ENCODE results near the gene PITPNM3. TPM values are rescaled to one million over a fixed set of nuclear protein-coding genes. Genes with fewer than 3 reads are reported as not detected.
A peak's percentile ranks its signal among the peaks of the same experiment; 100 is the strongest.

Gene PITPNM3
- total and polyA plus RNA-seq, 3 experiments from 2014 or later: 0.40 to 0.50 TPM; not detected in 1

- Histone ChIP-seq H3K27me3 (ENCODE audit: insufficient read depth, low read length, poor library complexity, severe bottlenecking) (no peaks in the 10 kb centered on the region), H3K4me1 (ENCODE audit: insufficient read depth, low read length) (no peaks in the 10 kb centered on the region), H3K36me3 (ENCODE audit: insufficient read depth, low read length) (no peaks in the 10 kb centered on the region), H3K9me3 (ENCODE audit: low read length) (no peaks in the 10 kb centered on the region), H3K27ac (ENCODE audit: low read depth, low read length) (no peak overlapping the region), H3K4me3 (ENCODE audit: low read length) (no peak overlapping the region)
- Mint-ChIP-seq H3K27ac (peak overlapping the region in 1 of 8 donors; percentile 4), H3K36me3 (no peaks in the 10 kb centered on the region), H3K4me1 (no peaks in the 10 kb centered on the region), H3K4me3 (no peak overlapping the region), H3K9me3 (no peaks in the 10 kb centered on the region), H3K27me3 (peaks cover 0 to 2% of the 10 kb centered on the region in 2 donors)
- ChIA-PET CTCF (no interaction called here), POLR2A (no interaction called here)
- DNase-seq: no peak
Observed at GRCh38 chr17:6525141-6525540, 31.2 kb downstream of the PITPNM3 start.

DNA sequence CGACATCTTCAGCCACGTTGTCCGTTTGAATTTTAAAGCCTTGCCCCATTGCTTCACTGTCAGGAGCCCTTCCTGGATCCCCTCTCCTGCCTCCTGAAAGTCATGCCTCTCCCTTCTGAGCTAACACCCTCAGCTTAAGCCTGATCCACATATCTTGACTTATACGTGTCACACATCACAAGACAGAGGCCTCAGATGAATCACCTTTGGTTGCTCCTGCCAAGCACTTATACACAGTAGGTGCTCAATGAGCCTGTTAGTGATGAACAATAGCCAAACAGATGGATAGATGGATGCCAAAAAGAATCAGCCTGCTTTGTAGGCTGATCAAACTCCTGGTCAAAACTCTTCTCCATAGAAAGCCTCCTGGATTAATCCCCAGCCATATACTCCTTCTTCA is 31.8 kb downstream of the PITPNM3 start:
- POLR2A ChIA-PET: no interaction called here
- Mint-ChIP-seq H3K36me3 (no peaks in the 10 kb centered on the region), H3K9me3 (no peaks in the 10 kb centered on the region), H3K27ac (no peak overlapping the region), H3K4me3 (no peak overlapping the region), H3K4me1 (no peaks in the 10 kb centered on the region), H3K27me3 (peaks cover 0 to 2% of the 10 kb centered on the region in 2 donors)
- no peak for DNase-seq
- Histone ChIP-seq H3K4me3 (ENCODE audit: low read length) (no peak overlapping the region), H3K4me1 (ENCODE audit: insufficient read depth, low read length) (no peaks in the 10 kb centered on the region), H3K27me3 (ENCODE audit: insufficient read depth, low read length, poor library complexity, severe bottlenecking) (no peaks in the 10 kb centered on the region), H3K9me3 (ENCODE audit: low read length) (no peaks in the 10 kb centered on the region), H3K27ac (ENCODE audit: low read depth, low read length) (no peak overlapping the region), H3K36me3 (ENCODE audit: insufficient read depth, low read length) (no peaks in the 10 kb centered on the region)
- CTCF ChIA-PET: no interaction called here

DNA sequence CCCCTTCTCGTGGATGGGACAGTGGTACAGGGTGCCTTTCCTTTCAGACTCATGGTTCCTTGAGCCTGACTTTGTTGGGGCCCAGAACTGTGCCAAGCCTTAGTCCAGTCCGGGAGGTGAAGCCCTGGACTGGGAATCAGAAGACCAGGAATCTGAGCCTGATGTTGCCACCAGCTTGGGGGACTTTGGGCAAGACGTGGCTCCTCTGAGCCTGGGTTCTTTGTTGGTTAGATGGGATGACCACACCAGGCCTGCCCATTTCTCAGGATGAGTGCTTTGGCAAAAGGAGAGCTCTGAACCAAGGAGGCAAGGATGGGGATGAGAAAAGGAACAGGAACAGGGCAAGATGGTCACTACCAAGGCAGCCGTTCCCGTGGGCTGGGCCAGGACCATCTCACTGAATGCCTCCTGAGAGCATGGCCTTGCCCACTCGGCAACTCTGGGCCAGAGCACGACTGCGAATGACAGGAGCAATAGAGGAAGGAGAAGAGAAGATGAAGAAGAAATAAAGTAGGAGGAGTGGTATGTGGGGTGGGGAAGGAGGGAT is 32.5 kb downstream of the PITPNM3 start:
- CTCF ChIA-PET: interaction anchor here (0.6 kb wide), 1 partner anchor 29 kb away, joined by 3 read pairs; no protein-coding TSS in a partner anchor
- Mint-ChIP-seq H3K36me3 (no peaks in the 10 kb centered on the region), H3K9me3 (no peaks in the 10 kb centered on the region), H3K4me1 (no peaks in the 10 kb centered on the region), H3K4me3 (no peak overlapping the region), H3K27me3 (peaks cover 0 to 2% of the 10 kb centered on the region in 2 donors), H3K27ac (no peak overlapping the region)
- no peaks in the 10 kb centered on the region for H3K4me1 ChIP-seq (ENCODE audit: insufficient read depth, low read length)
- H3K27me3 ChIP-seq (ENCODE audit: insufficient read depth, low read length, poor library complexity, severe bottlenecking): no peaks in the 10 kb centered on the region
- H3K27ac ChIP-seq (ENCODE audit: low read depth, low read length): no peak overlapping the region
- POLR2A ChIA-PET: no interaction called here
- no peak for DNase-seq
- H3K36me3 ChIP-seq (ENCODE audit: insufficient read depth, low read length): no peaks in the 10 kb centered on the region
- no peak overlapping the region for H3K4me3 ChIP-seq (ENCODE audit: low read length)
- H3K9me3 ChIP-seq (ENCODE audit: low read length): no peaks in the 10 kb centered on the region

DNA sequence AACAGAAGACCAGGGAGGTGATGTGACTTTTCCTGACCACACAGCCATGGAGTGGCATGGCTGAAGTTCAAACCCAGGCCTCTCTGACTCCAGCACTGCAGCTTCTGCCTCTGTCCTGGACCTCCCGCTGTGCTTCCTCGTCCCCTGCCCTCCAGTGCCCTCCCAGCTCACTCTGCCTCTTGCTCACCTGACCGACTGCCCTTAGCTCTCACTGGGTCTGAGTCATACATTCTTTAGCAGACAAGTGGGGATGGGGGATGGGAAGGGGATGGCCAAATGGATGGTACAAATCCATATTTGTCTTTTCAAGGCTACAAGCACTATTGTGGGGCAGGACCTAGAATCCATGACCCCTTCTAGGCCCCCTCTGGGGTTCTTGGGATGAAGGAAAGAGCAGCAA is 33.0 kb downstream of the PITPNM3 start:
- Mint-ChIP-seq H3K36me3 (no peaks in the 10 kb centered on the region), H3K27ac (no peak overlapping the region), H3K4me3 (no peak overlapping the region), H3K27me3 (peaks cover 0 to 2% of the 10 kb centered on the region in 2 donors), H3K4me1 (no peaks in the 10 kb centered on the region), H3K9me3 (no peaks in the 10 kb centered on the region)
- no peak overlapping the region for H3K27ac ChIP-seq (ENCODE audit: low read depth, low read length)
- H3K36me3 ChIP-seq (ENCODE audit: insufficient read depth, low read length): no peaks in the 10 kb centered on the region
- no peaks in the 10 kb centered on the region for H3K27me3 ChIP-seq (ENCODE audit: insufficient read depth, low read length, poor library complexity, severe bottlenecking)
- no peaks in the 10 kb centered on the region for H3K9me3 ChIP-seq (ENCODE audit: low read length)
- no peak for DNase-seq
- no peak overlapping the region for H3K4me3 ChIP-seq (ENCODE audit: low read length)
- no peaks in the 10 kb centered on the region for H3K4me1 ChIP-seq (ENCODE audit: insufficient read depth, low read length)
- ChIA-PET POLR2A (no interaction called here), CTCF (interaction anchor here (0.6 kb wide), 1 partner anchor 29 kb away, joined by 3 read pairs; no protein-coding TSS in a partner anchor)

GRCh38 chr17:6521586-6521985 is 34.8 kb downstream of the PITPNM3 start:
- Mint-ChIP-seq H3K4me3 (no peak overlapping the region), H3K27ac (no peak overlapping the region), H3K36me3 (no peaks in the 10 kb centered on the region), H3K27me3 (peaks cover 0 to 2% of the 10 kb centered on the region in 2 donors), H3K9me3 (no peaks in the 10 kb centered on the region), H3K4me1 (no peaks in the 10 kb centered on the region)
- Histone ChIP-seq H3K4me1 (ENCODE audit: insufficient read depth, low read length) (no peaks in the 10 kb centered on the region), H3K9me3 (ENCODE audit: low read length) (no peaks in the 10 kb centered on the region), H3K36me3 (ENCODE audit: insufficient read depth, low read length) (no peaks in the 10 kb centered on the region), H3K27ac (ENCODE audit: low read depth, low read length) (no peak overlapping the region), H3K27me3 (ENCODE audit: insufficient read depth, low read length, poor library complexity, severe bottlenecking) (no peaks in the 10 kb centered on the region), H3K4me3 (ENCODE audit: low read length) (no peak overlapping the region)
- CTCF ChIA-PET: no interaction called here
- POLR2A ChIA-PET: no interaction called here
- DNase-seq: no peak

DNA sequence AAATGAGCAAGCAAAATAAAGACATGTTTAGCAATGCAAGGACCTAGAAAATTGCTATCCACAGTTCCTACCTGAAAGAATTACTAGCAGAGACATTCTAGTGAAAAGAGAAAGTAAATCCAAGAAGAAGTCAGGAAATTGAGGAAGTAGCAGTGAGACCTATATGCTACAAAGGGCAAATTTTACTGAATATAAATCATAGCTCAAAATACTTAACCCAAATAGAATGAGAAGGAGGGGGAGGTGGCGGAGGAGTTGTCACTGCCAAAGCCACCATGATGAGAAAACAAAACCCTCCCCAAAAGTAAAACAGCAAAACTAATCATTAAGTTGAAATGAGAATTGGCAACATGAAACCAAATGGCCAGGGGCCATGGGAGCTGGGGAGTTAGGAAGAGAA is 39.3 kb downstream of the PITPNM3 start:
- no peak overlapping the region for H3K27ac ChIP-seq (ENCODE audit: low read depth, low read length)
- H3K9me3 ChIP-seq (ENCODE audit: low read length): no peaks in the 10 kb centered on the region
- CTCF ChIA-PET: no interaction called here
- Mint-ChIP-seq H3K27ac (no peak overlapping the region), H3K4me1 (no peaks in the 10 kb centered on the region), H3K36me3 (peaks cover 0 to 3% (median 0%) of the 10 kb centered on the region in 3 donors), H3K9me3 (peaks cover 0 to 4% (median 0%) of the 10 kb centered on the region in 5 donors), H3K4me3 (no peak overlapping the region), H3K27me3 (peaks cover 3 to 23% of the 10 kb centered on the region in 2 donors)
- DNase-seq: no peak
- no peaks in the 10 kb centered on the region for H3K27me3 ChIP-seq (ENCODE audit: insufficient read depth, low read length, poor library complexity, severe bottlenecking)
- POLR2A ChIA-PET: no interaction called here
- H3K36me3 ChIP-seq (ENCODE audit: insufficient read depth, low read length): no peaks in the 10 kb centered on the region
- no peak overlapping the region for H3K4me3 ChIP-seq (ENCODE audit: low read length)
- H3K4me1 ChIP-seq (ENCODE audit: insufficient read depth, low read length): no peaks in the 10 kb centered on the region

GRCh38 chr17:6514371-6514770 is 42.0 kb downstream of the PITPNM3 start:
- Histone ChIP-seq H3K4me1 (ENCODE audit: insufficient read depth, low read length) (no peaks in the 10 kb centered on the region), H3K27ac (ENCODE audit: low read depth, low read length) (no peak overlapping the region), H3K4me3 (ENCODE audit: low read length) (no peak overlapping the region), H3K36me3 (ENCODE audit: insufficient read depth, low read length) (no peaks in the 10 kb centered on the region), H3K9me3 (ENCODE audit: low read length) (no peaks in the 10 kb centered on the region), H3K27me3 (ENCODE audit: insufficient read depth, low read length, poor library complexity, severe bottlenecking) (peaks cover 4% of the 10 kb centered on the region)
- no peaks in the 10 kb centered on the region for H3K4me1 Mint-ChIP-seq
- ChIA-PET POLR2A (no interaction called here), CTCF (no interaction called here)
- no peak for DNase-seq
- no peak overlapping the region for H3K4me3 Mint-ChIP-seq
- H3K9me3 Mint-ChIP-seq: peaks cover 0 to 4% (median 0%) of the 10 kb centered on the region in 5 donors
- H3K27me3 Mint-ChIP-seq: peaks cover 5 to 26% of the 10 kb centered on the region in 2 donors
- no peak overlapping the region for H3K27ac Mint-ChIP-seq
- H3K36me3 Mint-ChIP-seq: peaks cover 0 to 3% (median 0%) of the 10 kb centered on the region in 3 donors

DNA sequence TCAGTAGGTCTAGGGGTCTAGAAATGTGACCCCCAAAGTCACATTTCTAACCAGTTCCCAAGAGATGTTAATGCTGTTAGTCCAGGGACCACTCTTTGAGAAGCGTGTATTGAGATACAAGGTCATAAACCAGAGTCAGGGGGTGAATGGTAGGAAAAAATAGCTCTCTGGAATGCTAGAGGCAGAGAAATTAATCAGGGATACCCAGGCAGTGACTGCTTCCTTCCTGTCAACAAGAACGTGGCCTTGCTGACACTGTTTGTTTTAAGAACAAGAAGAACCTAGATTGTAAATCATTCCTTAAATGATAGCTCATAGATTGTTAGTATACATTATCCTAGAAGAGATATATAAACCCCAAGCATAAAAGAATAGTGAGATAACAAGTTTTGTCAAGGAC is 43.8 kb downstream of the PITPNM3 start:
- Mint-ChIP-seq H3K4me1 (no peaks in the 10 kb centered on the region), H3K4me3 (no peak overlapping the region), H3K36me3 (peaks cover 0 to 3% (median 0%) of the 10 kb centered on the region in 3 donors), H3K27me3 (peaks cover 10 to 30% of the 10 kb centered on the region in 2 donors), H3K27ac (peak overlapping the region in 1 of 8 donors; percentile 43), H3K9me3 (peaks cover 0 to 4% (median 0%) of the 10 kb centered on the region in 5 donors)
- Histone ChIP-seq H3K36me3 (ENCODE audit: insufficient read depth, low read length) (no peaks in the 10 kb centered on the region), H3K4me1 (ENCODE audit: insufficient read depth, low read length) (no peaks in the 10 kb centered on the region), H3K4me3 (ENCODE audit: low read length) (no peak overlapping the region), H3K9me3 (ENCODE audit: low read length) (no peaks in the 10 kb centered on the region), H3K27me3 (ENCODE audit: insufficient read depth, low read length, poor library complexity, severe bottlenecking) (peaks cover 4% of the 10 kb centered on the region), H3K27ac (ENCODE audit: low read depth, low read length) (no peak overlapping the region)
- no peak for DNase-seq
- ChIA-PET CTCF (no interaction called here), POLR2A (no interaction called here)
